ENCODE data around the gene PPP1R3D.

DNA sequence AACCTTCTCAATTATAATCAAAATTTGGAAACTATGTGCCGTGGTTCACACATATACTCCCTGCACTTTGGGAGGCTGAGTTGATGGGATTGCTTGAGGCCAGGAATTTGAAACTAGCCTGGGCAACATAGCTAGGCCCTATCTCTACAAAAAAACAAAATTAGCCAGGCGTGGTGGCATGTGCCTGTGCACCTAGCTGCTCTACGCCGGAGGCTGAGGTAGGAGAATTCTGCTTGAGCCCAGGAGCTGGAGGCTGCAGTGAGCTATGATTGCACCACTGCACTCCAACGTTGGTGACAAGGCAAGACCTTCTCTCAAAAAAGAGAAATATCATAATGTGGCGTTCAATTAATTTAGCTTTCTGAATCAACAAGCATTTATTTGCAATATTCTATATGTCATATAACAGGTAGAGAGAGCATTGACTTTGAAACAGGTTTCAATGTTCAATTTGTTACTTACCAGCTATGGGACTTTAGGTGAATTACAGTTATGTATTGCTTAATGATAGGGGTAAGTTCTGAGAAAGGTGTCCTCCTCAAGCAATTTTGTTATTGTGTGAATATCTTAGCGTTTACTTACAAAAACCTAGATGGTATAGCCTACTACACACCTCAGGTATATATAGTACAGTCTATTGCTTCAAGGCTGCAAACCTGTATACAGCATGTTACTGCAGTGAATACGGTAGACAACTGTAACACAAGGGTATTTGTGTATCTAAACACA lies 4.5 kb downstream of the PPP1R3D start:
- TF ChIP-seq POLR2A (IDR thresholded peaks at IDR 0.05), result no peak
- TF ChIP-seq, protein P1, sequence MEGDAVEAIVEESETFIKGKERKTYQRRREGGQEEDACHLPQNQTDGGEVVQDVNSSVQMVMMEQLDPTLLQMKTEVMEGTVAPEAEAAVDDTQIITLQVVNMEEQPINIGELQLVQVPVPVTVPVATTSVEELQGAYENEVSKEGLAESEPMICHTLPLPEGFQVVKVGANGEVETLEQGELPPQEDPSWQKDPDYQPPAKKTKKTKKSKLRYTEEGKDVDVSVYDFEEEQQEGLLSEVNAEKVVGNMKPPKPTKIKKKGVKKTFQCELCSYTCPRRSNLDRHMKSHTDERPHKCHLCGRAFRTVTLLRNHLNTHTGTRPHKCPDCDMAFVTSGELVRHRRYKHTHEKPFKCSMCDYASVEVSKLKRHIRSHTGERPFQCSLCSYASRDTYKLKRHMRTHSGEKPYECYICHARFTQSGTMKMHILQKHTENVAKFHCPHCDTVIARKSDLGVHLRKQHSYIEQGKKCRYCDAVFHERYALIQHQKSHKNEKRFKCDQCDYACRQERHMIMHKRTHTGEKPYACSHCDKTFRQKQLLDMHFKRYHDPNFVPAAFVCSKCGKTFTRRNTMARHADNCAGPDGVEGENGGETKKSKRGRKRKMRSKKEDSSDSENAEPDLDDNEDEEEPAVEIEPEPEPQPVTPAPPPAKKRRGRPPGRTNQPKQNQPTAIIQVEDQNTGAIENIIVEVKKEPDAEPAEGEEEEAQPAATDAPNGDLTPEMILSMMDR (IDR thresholded peaks at IDR 0.05), result no peak
